ENCODE data around the gene ASTL.

GRCh38 chr2:96150791-96151594 lies 12.7 kb upstream of the ASTL start:
- TF ChIP-seq CTCF (IDR thresholded peaks at IDR 0.05) (no peak), POLR2A (IDR thresholded peaks at IDR 0.05) (no peak)

Data from body of pancreas (tissue), 4 donors.